Transverse colon (tissue), 4 donors: ENCODE data around the gene SNORC. TPM values are rescaled to one million over a fixed set of nuclear protein-coding genes. Genes with fewer than 3 reads are reported as not detected.
A peak's percentile ranks its signal among the peaks of the same experiment; 100 is the strongest.

Source experiments
- DNase-seq: peaks from one replicate; pipeline ENCODE4 v3.0.0-alpha.2; 2019
- H3K27ac ChIP-seq, 4 donors: fragments of 200-600 bp; sonication (generic); 2 replicates each; pipeline ENCODE4 v1.5.1; 2016 to 2018; ENCODE audit warnings: inconsistent platforms in 4 of 4
- H3K27me3 ChIP-seq: fragments of 200-600 bp; sonication (generic); 2 replicates; pipeline ENCODE4 v1.5.1; 2017; ENCODE audit warnings: inconsistent platforms
- H3K36me3 ChIP-seq, 4 donors: fragments of 200-600 bp; sonication (generic); 2 replicates each; pipeline ENCODE4 v1.5.1; 2017 to 2019; ENCODE audit warnings: inconsistent platforms in 4 of 4
- H3K4me1 ChIP-seq, 4 donors: fragments of 200-600 bp; sonication (generic); 2 replicates each; pipeline ENCODE4 v1.5.1; 2017 to 2020; ENCODE audit warnings: inconsistent platforms in 4 of 4
- H3K4me3 ChIP-seq, 4 donors: fragments of 200-600 bp; sonication (generic); 1 replicate in 1 of 4; 2 replicates in 3 of 4; pipeline versions ENCODE4 v1.5.1 to v1.6.1; 2017 to 2019; ENCODE audit warnings: inconsistent platforms in 4 of 4
- H3K9me3 ChIP-seq, 2 donors: fragments of 200-600 bp; sonication (generic); 2 replicates each; pipeline ENCODE4 v1.5.1; 2017 to 2019; ENCODE audit warnings: inconsistent platforms in 2 of 2
- EP300 ChIP-seq: sonication (generic); formaldehyde crosslinking; IDR thresholded peaks from one replicate; pipeline ENCODE4 v1.6.1; 2017; ENCODE audit warnings: antibody characterized with exemption, low read depth
- POLR2A ChIP-seq: fragments of 450-650 bp; IDR thresholded peaks from one replicate; pipeline ENCODE4 v1.6.1; 2016; ENCODE audit warnings: antibody characterized with exemption, mild to moderate bottlenecking, moderate library complexity
- POLR2AphosphoS5 ChIP-seq, 3 donors: sonication (generic); formaldehyde crosslinking; IDR thresholded peaks; one replicate each; pipeline ENCODE4 v1.6.1; 2016; ENCODE audit warnings: antibody characterized with exemption in 3 of 3
- WGBS, 2 donors: methylation state at CpG; one replicate each; pipeline ENCODE4 v1.1.5; 2018; ENCODE audit warnings: low coverage in 1 of 2; 5-methylcytosine and 5-hydroxymethylcytosine counted together
- in situ Hi-C, 4 donors: fragments of 200-750 bp; cut with MboI; loops; one replicate each; pipeline versions ENCODE4 v1.15.0 to v1.15.1; 2017; ENCODE audit warnings: low sequenced_read_pairs in 3 of 4, low pct_ligation_motif_present in 1 of 4, low pct_unique_long_range_greater_than_20kb in 1 of 4
- intact Hi-C: fragments of 100-400 bp; cut with DNase I; formaldehyde crosslinking; loops from one replicate; pipeline ENCODE4 v1.15.1; 2023; ENCODE audit warnings: low total_unique reads
- total RNA-seq, 4 donors: library from RNA; depleted of rRNA; stranded (reverse); fragments of >200 nt; gene quantifications; one replicate each; pipeline ENCODE4 v1.1.0, GENCODE V29; 2016
- TF ChIP-seq, protein P1 (sequence below), 5 experiments: fragments of 200-600 bp in 3 of 5; fragments of 450-650 bp in 2 of 5; sonication (generic) in 3 of 5; IDR thresholded peaks; 1 replicate in 2 of 5; 2 replicates in 3 of 5; pipeline ENCODE4 v1.5.1; 2016 to 2017; ENCODE audit warnings: antibody characterized with exemption in 5 of 5, inconsistent platforms in 3 of 5, mild to moderate bottlenecking in 2 of 5, moderate library complexity in 1 of 5

Gene SNORC
- total RNA-seq, 4 donors from 2014 or later: 13.9 to 45.6 (median 17.2) TPM

GRCh38 chr2:232925821-232926156, 55.7 kb downstream of the SNORC start:
- Histone ChIP-seq H3K27me3 (peaks cover 41% of the 10 kb centered on the region), H3K27ac (no peak overlapping the region), H3K9me3 (no peaks in the 10 kb centered on the region), H3K36me3 (no peaks in the 10 kb centered on the region), H3K4me1 (peaks cover 6 to 16% (median 13%) of the 10 kb centered on the region in 4 donors), H3K4me3 (no peak overlapping the region)
- TF ChIP-seq, protein P1, sequence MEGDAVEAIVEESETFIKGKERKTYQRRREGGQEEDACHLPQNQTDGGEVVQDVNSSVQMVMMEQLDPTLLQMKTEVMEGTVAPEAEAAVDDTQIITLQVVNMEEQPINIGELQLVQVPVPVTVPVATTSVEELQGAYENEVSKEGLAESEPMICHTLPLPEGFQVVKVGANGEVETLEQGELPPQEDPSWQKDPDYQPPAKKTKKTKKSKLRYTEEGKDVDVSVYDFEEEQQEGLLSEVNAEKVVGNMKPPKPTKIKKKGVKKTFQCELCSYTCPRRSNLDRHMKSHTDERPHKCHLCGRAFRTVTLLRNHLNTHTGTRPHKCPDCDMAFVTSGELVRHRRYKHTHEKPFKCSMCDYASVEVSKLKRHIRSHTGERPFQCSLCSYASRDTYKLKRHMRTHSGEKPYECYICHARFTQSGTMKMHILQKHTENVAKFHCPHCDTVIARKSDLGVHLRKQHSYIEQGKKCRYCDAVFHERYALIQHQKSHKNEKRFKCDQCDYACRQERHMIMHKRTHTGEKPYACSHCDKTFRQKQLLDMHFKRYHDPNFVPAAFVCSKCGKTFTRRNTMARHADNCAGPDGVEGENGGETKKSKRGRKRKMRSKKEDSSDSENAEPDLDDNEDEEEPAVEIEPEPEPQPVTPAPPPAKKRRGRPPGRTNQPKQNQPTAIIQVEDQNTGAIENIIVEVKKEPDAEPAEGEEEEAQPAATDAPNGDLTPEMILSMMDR (IDR thresholded peaks at IDR 0.05): no peak
- no peak for TF ChIP-seq POLR2AphosphoS5 (IDR thresholded peaks at IDR 0.05)
- TF ChIP-seq EP300: no peak
- no peak for TF ChIP-seq POLR2A
- no peak for DNase-seq
- intact Hi-C loops: no loop called here
- in situ Hi-C loops: no loop called here
- 73% methylated on average over 11 of the region's 11 CpGs; no CpG with 5 or more reads in 1 of the 2 donors for WGBS, 2 donors

DNA sequence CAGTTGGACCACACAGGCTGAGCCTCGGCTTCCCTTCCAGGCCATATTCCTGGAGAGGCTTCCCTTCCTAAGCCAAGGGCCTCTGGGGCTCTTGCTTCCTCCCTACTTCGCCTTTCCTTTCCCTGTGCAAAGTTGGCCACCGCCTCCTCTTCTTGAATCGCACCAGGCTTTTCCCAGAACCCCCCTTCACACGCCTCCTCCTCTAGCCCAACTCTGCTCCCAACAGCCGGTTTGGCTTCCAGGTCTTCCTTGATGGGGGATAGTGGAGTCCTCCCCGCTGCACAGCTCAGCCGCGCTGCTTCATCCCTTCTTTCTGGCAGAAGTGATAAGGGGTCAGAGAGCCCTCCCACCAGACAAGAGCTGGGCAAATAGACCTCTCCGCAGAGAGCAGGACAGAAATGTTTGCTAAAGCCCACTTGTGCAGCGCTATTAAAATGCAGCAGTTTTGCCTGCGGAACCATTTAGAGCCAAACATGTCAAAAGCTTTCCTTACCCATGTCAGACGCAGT, 56.4 kb downstream of the SNORC start:
- DNase-seq: no peak
- WGBS, 2 donors: 47 to 56% methylated on average over 2 to 13 of the region's 13 CpGs
- in situ Hi-C loops (no loop called here), intact Hi-C loops (no loop called here)
- Histone ChIP-seq H3K36me3 (no peaks in the 10 kb centered on the region), H3K9me3 (no peaks in the 10 kb centered on the region), H3K27me3 (peaks cover 41% of the 10 kb centered on the region), H3K27ac (no peak overlapping the region), H3K4me3 (no peak overlapping the region), H3K4me1 (peaks cover 6 to 16% (median 13%) of the 10 kb centered on the region in 4 donors)
- TF ChIP-seq POLR2AphosphoS5 (IDR thresholded peaks at IDR 0.05): no peak
- TF ChIP-seq EP300: no peak
- TF ChIP-seq, protein P1 (IDR thresholded peaks at IDR 0.05): no peak
- no peak for TF ChIP-seq POLR2A

DNA sequence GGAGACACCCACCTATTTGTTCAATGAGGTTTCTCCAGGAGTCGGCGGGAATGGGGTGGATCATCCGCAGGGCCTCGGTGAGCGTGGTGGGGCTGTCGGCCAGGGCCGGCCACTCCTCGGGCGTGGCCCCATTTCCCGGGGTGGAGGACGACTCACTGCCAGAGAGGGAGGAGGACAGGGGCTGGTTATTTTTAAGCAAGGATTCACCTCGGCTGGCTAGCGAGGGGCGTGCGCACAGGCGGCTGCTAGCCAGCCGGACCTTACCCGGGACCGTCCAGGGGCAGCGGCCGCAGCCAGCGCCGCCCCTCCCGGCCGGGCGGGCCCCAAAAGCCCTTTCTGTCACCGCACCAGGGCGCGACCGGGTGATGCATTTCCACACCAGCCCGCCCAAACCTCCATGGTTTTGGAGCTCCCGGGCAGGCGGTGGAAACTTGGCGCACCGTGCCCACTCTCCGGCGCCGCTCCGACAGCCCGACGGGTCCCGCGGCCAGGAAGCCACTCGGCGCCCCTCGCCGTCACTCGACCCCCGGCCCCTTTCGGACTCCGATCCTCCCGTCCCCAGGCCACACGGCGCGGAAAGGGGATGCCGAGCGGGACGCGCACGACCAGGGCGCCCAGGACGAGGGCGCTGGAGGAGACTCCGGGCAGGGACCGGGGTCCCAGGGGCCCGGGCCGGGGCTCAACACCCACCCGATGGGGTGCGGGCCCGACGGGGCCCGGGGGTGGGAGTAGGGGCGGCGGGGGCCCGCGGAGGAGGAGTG, 57.1 kb downstream of the SNORC start:
- DNase-seq: no peak
- H3K4me3 ChIP-seq: peak overlapping the region; percentile 14 to 55 (median 42)
- H3K9me3 ChIP-seq: no peaks in the 10 kb centered on the region
- intact Hi-C loops: no loop called here
- no peaks in the 10 kb centered on the region for H3K36me3 ChIP-seq
- H3K4me1 ChIP-seq: peaks cover 6 to 16% (median 13%) of the 10 kb centered on the region in 4 donors
- H3K27ac ChIP-seq: no peak overlapping the region
- WGBS, 2 donors: 0 to 5% methylated on average over 4 to 20 of the region's 76 CpGs
- H3K27me3 ChIP-seq: peaks cover 41% of the 10 kb centered on the region
- no peak for TF ChIP-seq POLR2A
- TF ChIP-seq, protein P1 (IDR thresholded peaks at IDR 0.05): no peak
- no peak for TF ChIP-seq EP300
- TF ChIP-seq POLR2AphosphoS5 (IDR thresholded peaks at IDR 0.05): no peak
- in situ Hi-C loops: no loop called here

- Histone ChIP-seq H3K27me3 (peaks cover 41% of the 10 kb centered on the region), H3K36me3 (no peaks in the 10 kb centered on the region), H3K4me1 (peaks cover 6 to 16% (median 13%) of the 10 kb centered on the region in 4 donors), H3K4me3 (peak overlapping the region; percentile 14 to 55 (median 42)), H3K27ac (no peak overlapping the region), H3K9me3 (no peaks in the 10 kb centered on the region)
- no peak for DNase-seq
- TF ChIP-seq POLR2A: no peak
- TF ChIP-seq, protein P1 (IDR thresholded peaks at IDR 0.05): no peak
- no peak for TF ChIP-seq EP300
- TF ChIP-seq POLR2AphosphoS5 (IDR thresholded peaks at IDR 0.05): no peak
- 40% methylated on average over 9 of the region's 114 CpGs; no CpG with 5 or more reads in 1 of the 2 donors for WGBS, 2 donors
- in situ Hi-C loops: no loop called here
- intact Hi-C loops: no loop called here
These were observed 57.9 kb downstream of the SNORC start for GRCh38 chr2:232927793-232928550.
